HCT116 (cell line): ENCODE data around the gene FMN2. TPM values are rescaled to one million over a fixed set of nuclear protein-coding genes. Genes with fewer than 3 reads are reported as not detected.

Experiments
- ATAC-seq: fragments of 200-7000 bp; cut with Tn5 transposase; 2 replicates; pipeline ENCODE4 v1.9.1; 2020; ENCODE audit warnings: mild to moderate bottlenecking, moderate library complexity
- BruUV-seq: library from RNA; stranded (reverse); fragments of 400-500 nt; replicated peaks from 2 replicates; lab custom pipeline; 2021; lab: Mats Ljungman, UMichigan
- CTCF ChIA-PET: fragments of 300-600 bp; sonication (Branson Sonifier 250); formaldehyde crosslinking; loops from one replicate; lab custom pipeline; 2021; ENCODE audit warnings: antibody characterized with exemption; lab: Charles Lee
- POLR2A ChIA-PET: fragments of 300-600, 350-600 bp; sonication (Branson Sonifier 250); formaldehyde crosslinking; loops from one replicate; lab custom pipeline; 2021; ENCODE audit warnings: antibody characterized with exemption; lab: Charles Lee
- RAD21 ChIA-PET, 2 experiments: fragments of 300-600 bp; sonication (Branson Sonifier 250); formaldehyde crosslinking; loops; one replicate each; lab custom pipeline; 2023; ENCODE audit warnings: low total read pairs in 2 of 2; ENCODE audit not compliant: uncharacterized antibody in 2 of 2, unreplicated experiment in 2 of 2, low non-redundant PET in 1 of 2; lab: Charles Lee
- DNase-seq: peaks from one replicate; pipeline ENCODE4 v3.0.0-alpha.2; 2010; ENCODE audit warnings: low read depth, low spot score
- H2AFZ ChIP-seq: fragments of 200-600 bp; shearing (Covaris generic), sonication (generic); 2 replicates; pipeline ENCODE4 v1.6.1; 2017; ENCODE audit warnings: low read depth, mixed run types, mixed read lengths, antibody characterized with exemption, low read length; ENCODE audit not compliant: poor library complexity, severe bottlenecking
- H3K27ac ChIP-seq: 2 replicates; pipeline ENCODE4 v1.5.1; 2012; ENCODE audit warnings: low read depth, low read length
- H3K27me3 ChIP-seq: fragments of 200-600 bp; sonication (generic); 2 replicates; pipeline ENCODE4 v1.6.1; 2016; ENCODE audit warnings: mixed run types, low read length, mixed read lengths; ENCODE audit not compliant: insufficient read depth
- H3K36me3 ChIP-seq, 2 experiments: fragments of 200-500 bp in 1 of 2; fragments of 200-600 bp in 1 of 2; sonication (Bioruptor generic) in 1 of 2; sonication (generic) in 1 of 2; 2 replicates each; pipeline versions ENCODE4 v1.5.1 to v1.6.1; 2014 to 2016; ENCODE audit warnings: low read length in 2 of 2, inconsistent platforms in 1 of 2, mixed read lengths in 1 of 2, mixed run types in 1 of 2; ENCODE audit not compliant: insufficient read depth in 2 of 2, control insufficient read depth in 1 of 2
- H3K4me1 ChIP-seq, 2 experiments: fragments of 200-600 bp in 1 of 2; sonication (generic) in 1 of 2; 2 replicates each; pipeline versions ENCODE4 v1.5.1 to v1.6.1; 2012 to 2017; ENCODE audit warnings: low read length in 2 of 2, inconsistent platforms in 1 of 2, mild to moderate bottlenecking in 1 of 2, mixed read lengths in 1 of 2, mixed run types in 1 of 2, moderate library complexity in 1 of 2; ENCODE audit not compliant: insufficient read depth in 2 of 2, control insufficient read depth in 1 of 2
- H3K4me2 ChIP-seq: fragments of 200-600 bp; sonication (generic); 2 replicates; pipeline ENCODE4 v1.6.1; 2017; ENCODE audit warnings: mixed run types, low read length, mixed read lengths
- H3K4me3 ChIP-seq, 2 experiments: fragments of 200-600 bp in 1 of 2; sonication (generic) in 1 of 2; replicated peaks in 1 of 2; 2 replicates each; pipeline ENCODE4 v1.5.1; 2011 to 2016; ENCODE audit warnings: low read length in 2 of 2, control low read depth in 1 of 2, low read depth in 1 of 2, mild to moderate bottlenecking in 1 of 2, mixed read lengths in 1 of 2, mixed run types in 1 of 2
- H3K79me2 ChIP-seq: fragments of 200-600 bp; sonication (generic); 2 replicates; pipeline ENCODE4 v1.6.1; 2017; ENCODE audit warnings: mild to moderate bottlenecking, mixed run types, low read length, moderate library complexity, mixed read lengths; ENCODE audit not compliant: insufficient read depth
- H3K9ac ChIP-seq: fragments of 200-600 bp; sonication (generic); 2 replicates; pipeline ENCODE4 v1.6.1; 2016; ENCODE audit warnings: low read length, mixed read lengths
- H3K9me2 ChIP-seq: fragments of 200-600 bp; sonication (generic), shearing (Covaris generic); 2 replicates; pipeline ENCODE4 v1.6.1; 2017; ENCODE audit warnings: mixed run types, mild to moderate bottlenecking, moderate library complexity; ENCODE audit not compliant: insufficient read depth
- H3K9me3 ChIP-seq, 2 experiments: fragments of 200-500 bp in 1 of 2; fragments of 200-600 bp in 1 of 2; sonication (Bioruptor generic) in 1 of 2; sonication (generic) in 1 of 2; 2 replicates each; pipeline ENCODE4 v1.6.1; 2014 to 2017; ENCODE audit warnings: low read length in 2 of 2, mixed read lengths in 2 of 2, inconsistent platforms in 1 of 2, low read depth in 1 of 2, mild to moderate bottlenecking in 1 of 2, mixed run types in 1 of 2, moderate library complexity in 1 of 2; ENCODE audit not compliant: control insufficient read depth in 1 of 2, insufficient read depth in 1 of 2
- H4K20me1 ChIP-seq: fragments of 200-600 bp; sonication (generic), shearing (Covaris generic); 2 replicates; pipeline ENCODE4 v1.6.1; 2017; ENCODE audit warnings: mixed run types, mild to moderate bottlenecking, moderate library complexity; ENCODE audit not compliant: insufficient read depth
- CBX3 ChIP-seq: IDR thresholded peaks from 2 replicates; pipeline ENCODE4 v1.6.1; 2012; ENCODE audit warnings: low read depth
- CEBPB ChIP-seq: IDR thresholded peaks from 2 replicates; pipeline ENCODE4 v1.6.1; 2012; ENCODE audit warnings: low read depth
- EGR1 ChIP-seq: IDR thresholded peaks from 2 replicates; pipeline ENCODE4 v1.6.1; 2012; ENCODE audit warnings: low read depth
- ELF1 ChIP-seq: IDR thresholded peaks from 2 replicates; pipeline ENCODE4 v1.6.1; 2012; ENCODE audit warnings: low read depth, borderline replicate concordance
- EZH2 ChIP-seq: fragments of 200-600 bp; sonication (generic); IDR thresholded peaks from 2 replicates; pipeline ENCODE4 v1.6.1; 2017; ENCODE audit warnings: antibody characterized with exemption, mixed run types
- EZH2phosphoT487 ChIP-seq: fragments of 200-600 bp; IDR thresholded peaks from 2 replicates; pipeline ENCODE4 v1.6.1; 2018; ENCODE audit warnings: antibody characterized with exemption, borderline replicate concordance
- JUND ChIP-seq: IDR thresholded peaks from 2 replicates; pipeline ENCODE4 v1.6.1; 2012
- POLR2A ChIP-seq: IDR thresholded peaks from 2 replicates; pipeline ENCODE4 v1.7.0; 2011; ENCODE audit warnings: borderline replicate concordance; ENCODE audit not compliant: insufficient read depth, insufficient read length; ENCODE audit errors: extremely low read depth
- POLR2AphosphoS5 ChIP-seq: IDR thresholded peaks from 2 replicates; pipeline ENCODE4 v1.6.1; 2011; ENCODE audit warnings: mild to moderate bottlenecking, low read depth, low read length, moderate library complexity
- RAD21 ChIP-seq: IDR thresholded peaks from 2 replicates; pipeline ENCODE4 v1.6.1; 2012; ENCODE audit warnings: low read depth, mild to moderate bottlenecking
- SIN3A ChIP-seq: IDR thresholded peaks from 2 replicates; pipeline ENCODE4 v1.6.1; 2012; ENCODE audit warnings: low read depth
- SP1 ChIP-seq: IDR thresholded peaks from 2 replicates; pipeline ENCODE4 v1.6.1; 2012; ENCODE audit warnings: low read depth
- SRF ChIP-seq: IDR thresholded peaks from 2 replicates; pipeline ENCODE4 v1.6.1; 2012; ENCODE audit warnings: low read depth
- TCF7L2 ChIP-seq: IDR thresholded peaks from 2 replicates; pipeline ENCODE4 v1.7.0; 2011; ENCODE audit warnings: borderline replicate concordance, inconsistent platforms; ENCODE audit not compliant: insufficient read depth, insufficient read length; ENCODE audit errors: extremely low read depth
- ZNF274 ChIP-seq: fragments of 200-500 bp; sonication (Bioruptor generic); IDR thresholded peaks from 2 replicates; pipeline ENCODE4 v1.6.1; 2014; ENCODE audit warnings: mild to moderate bottlenecking, low read depth, low read length, inconsistent platforms
- intact Hi-C: fragments of 100-400 bp; cut with micrococcal nuclease; formaldehyde crosslinking; loops from 2 replicates; pipeline ENCODE4 v1.10.0; 2022
- total RNA-seq: library from RNA; stranded (reverse); gene quantifications from one replicate; pipeline ENCODE4 v1.2.1, GENCODE V29; 2021; ENCODE audit not compliant: unreplicated experiment
- TF ChIP-seq, protein P1 (sequence below): IDR thresholded peaks from 2 replicates; pipeline ENCODE4 v1.6.1; 2012; ENCODE audit warnings: low read depth

FMN2 gene
- total RNA-seq, 1 experiment from 2014 or later = not detected

DNA sequence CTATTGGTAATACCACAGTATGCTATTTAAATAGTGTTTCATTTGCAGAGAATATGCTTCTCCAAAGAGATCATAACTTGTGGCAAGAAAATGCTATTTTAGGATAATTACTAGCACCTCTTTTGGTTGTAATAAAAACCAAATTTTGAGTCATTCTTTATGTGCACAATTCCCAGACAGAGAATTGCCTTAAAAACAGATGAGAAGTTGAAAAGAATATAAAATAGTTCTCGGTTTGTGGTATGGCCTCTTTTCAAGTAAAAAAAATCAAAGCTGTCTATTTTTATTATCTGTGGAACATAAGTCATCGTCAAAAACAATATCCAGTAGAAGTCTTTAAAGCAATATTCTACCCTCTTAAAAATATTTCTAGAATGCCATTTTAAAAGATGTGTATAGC is 334.4 kb downstream of the FMN2 start:
- ChIA-PET RAD21 (no interaction called here), CTCF (no interaction called here), POLR2A (no interaction called here)
- Histone ChIP-seq H3K4me2 (no peak overlapping the region), H3K9me2 (no peaks in the 10 kb centered on the region), H3K27me3 (no peaks in the 10 kb centered on the region), H3K27ac (no peak overlapping the region), H3K9me3 (peaks cover 7 to 20% of the 10 kb centered on the region in 2 experiments; a peak in 2 of 4 replicates), H3K4me3 (no peak overlapping the region), H3K36me3 (no peaks in the 10 kb centered on the region), H3K9ac (no peak overlapping the region), H3K4me1 (no peaks in the 10 kb centered on the region), H2AFZ (no peak overlapping the region), H3K79me2 (no peaks in the 10 kb centered on the region), H4K20me1 (no peaks in the 10 kb centered on the region)
- ATAC-seq (no peak), DNase-seq (no peak)
- TF ChIP-seq SRF (no peak), SIN3A (no peak), CBX3 (no peak), RAD21 (no peak), POLR2A (no peak), CEBPB (no peak), JUND (no peak), EZH2phosphoT487 (no peak), ZNF274 (no peak)
- no TSS peak for BruUV-seq
- intact Hi-C loops = no loop called here

DNA sequence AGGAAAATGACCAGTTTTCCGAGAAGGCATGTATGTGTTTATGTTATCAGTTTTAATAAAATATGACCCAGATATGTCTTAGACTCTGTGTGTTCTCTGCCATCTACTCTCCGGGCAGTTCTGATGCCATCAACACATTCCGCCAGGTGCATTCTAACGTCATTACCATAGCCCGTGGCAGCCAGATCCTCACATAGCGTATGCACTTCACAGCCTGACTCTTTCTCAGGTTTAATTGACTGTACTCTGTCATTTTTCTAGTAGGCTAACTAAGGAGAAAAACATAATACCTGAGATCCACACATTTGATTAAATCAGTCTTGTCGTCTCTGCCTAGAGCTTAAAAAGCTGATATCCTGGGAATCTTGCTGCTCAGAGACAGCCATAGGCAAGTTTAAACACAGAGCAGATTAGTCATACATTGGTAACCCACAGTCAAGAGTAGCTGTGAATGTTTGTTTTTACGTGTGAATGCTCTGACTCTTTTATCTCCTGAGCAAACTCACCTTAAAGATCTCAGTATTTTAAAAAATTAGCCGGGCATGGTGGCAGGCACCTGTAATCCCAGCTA is 344.4 kb downstream of the FMN2 start:
- no peaks in the 10 kb centered on the region for H3K4me1 ChIP-seq
- H3K9me3 ChIP-seq = peaks cover 0 to 10% of the 10 kb centered on the region in 2 experiments; a peak in 2 of 4 replicates
- no peak overlapping the region for H3K4me2 ChIP-seq
- BruUV-seq = no TSS peak
- no peaks in the 10 kb centered on the region for H3K79me2 ChIP-seq
- ATAC-seq = no peak
- ChIA-PET CTCF (no interaction called here), RAD21 (no interaction called here), POLR2A (no interaction called here)
- H3K4me3 ChIP-seq = no peak overlapping the region
- H3K27ac ChIP-seq = no peak overlapping the region
- no peak overlapping the region for H2AFZ ChIP-seq
- no peaks in the 10 kb centered on the region for H4K20me1 ChIP-seq
- no peaks in the 10 kb centered on the region for H3K36me3 ChIP-seq
- H3K9ac ChIP-seq = no peak overlapping the region
- intact Hi-C loops = no loop called here
- no peak for TF ChIP-seq POLR2AphosphoS5
- TF ChIP-seq SRF = no peak
- TF ChIP-seq EZH2 = no peak
- no peak for TF ChIP-seq POLR2A
- no peak for TF ChIP-seq EGR1
- no peak for TF ChIP-seq TCF7L2
- TF ChIP-seq SIN3A = no peak
- no peak for TF ChIP-seq ZNF274
- no peak for TF ChIP-seq SP1
- no peak for TF ChIP-seq ELF1
- TF ChIP-seq, protein P1, sequence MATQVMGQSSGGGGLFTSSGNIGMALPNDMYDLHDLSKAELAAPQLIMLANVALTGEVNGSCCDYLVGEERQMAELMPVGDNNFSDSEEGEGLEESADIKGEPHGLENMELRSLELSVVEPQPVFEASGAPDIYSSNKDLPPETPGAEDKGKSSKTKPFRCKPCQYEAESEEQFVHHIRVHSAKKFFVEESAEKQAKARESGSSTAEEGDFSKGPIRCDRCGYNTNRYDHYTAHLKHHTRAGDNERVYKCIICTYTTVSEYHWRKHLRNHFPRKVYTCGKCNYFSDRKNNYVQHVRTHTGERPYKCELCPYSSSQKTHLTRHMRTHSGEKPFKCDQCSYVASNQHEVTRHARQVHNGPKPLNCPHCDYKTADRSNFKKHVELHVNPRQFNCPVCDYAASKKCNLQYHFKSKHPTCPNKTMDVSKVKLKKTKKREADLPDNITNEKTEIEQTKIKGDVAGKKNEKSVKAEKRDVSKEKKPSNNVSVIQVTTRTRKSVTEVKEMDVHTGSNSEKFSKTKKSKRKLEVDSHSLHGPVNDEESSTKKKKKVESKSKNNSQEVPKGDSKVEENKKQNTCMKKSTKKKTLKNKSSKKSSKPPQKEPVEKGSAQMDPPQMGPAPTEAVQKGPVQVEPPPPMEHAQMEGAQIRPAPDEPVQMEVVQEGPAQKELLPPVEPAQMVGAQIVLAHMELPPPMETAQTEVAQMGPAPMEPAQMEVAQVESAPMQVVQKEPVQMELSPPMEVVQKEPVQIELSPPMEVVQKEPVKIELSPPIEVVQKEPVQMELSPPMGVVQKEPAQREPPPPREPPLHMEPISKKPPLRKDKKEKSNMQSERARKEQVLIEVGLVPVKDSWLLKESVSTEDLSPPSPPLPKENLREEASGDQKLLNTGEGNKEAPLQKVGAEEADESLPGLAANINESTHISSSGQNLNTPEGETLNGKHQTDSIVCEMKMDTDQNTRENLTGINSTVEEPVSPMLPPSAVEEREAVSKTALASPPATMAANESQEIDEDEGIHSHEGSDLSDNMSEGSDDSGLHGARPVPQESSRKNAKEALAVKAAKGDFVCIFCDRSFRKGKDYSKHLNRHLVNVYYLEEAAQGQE = no peak
- TF ChIP-seq, all 23 proteins: peak for 0
- Histone ChIP-seq H3K9me2 (no peaks in the 10 kb centered on the region), H3K27me3 (no peaks in the 10 kb centered on the region)
- DNase-seq = no peak
